A673 (cell line): Measurements from ENCODE around the gene SMARCA2. TPM values are rescaled to one million over a fixed set of nuclear protein-coding genes. Genes with fewer than 3 reads are reported as not detected.

ENCODE experiments used
- Bru-seq: library from RNA; stranded (reverse); fragments of 400-500 nt; gene quantifications from one replicate; lab custom pipeline; 2021; lab: Mats Ljungman, UMichigan
- BruChase-seq, 2 experiments: library from RNA; stranded (reverse); fragments of 400-500 nt; gene quantifications; one replicate each; lab custom pipeline; 2021; lab: Mats Ljungman, UMichigan
- BruUV-seq: library from RNA; stranded (reverse); fragments of 400-500 nt; replicated peaks from 2 replicates; lab custom pipeline; 2021; lab: Mats Ljungman, UMichigan
- CTCF ChIA-PET: fragments of 300-600 bp; sonication (Branson Sonifier 250); formaldehyde crosslinking; loops from one replicate; lab custom pipeline; 2022; ENCODE audit warnings: antibody characterized with exemption; lab: Charles Lee
- POLR2A ChIA-PET: fragments of 300-600 bp; sonication (Branson Sonifier 250); formaldehyde crosslinking; loops from one replicate; lab custom pipeline; 2022; ENCODE audit warnings: antibody characterized with exemption; ENCODE audit not compliant: low non-redundant PET; lab: Charles Lee
- DNase-seq: peaks from one replicate; pipeline ENCODE4 v3.0.0-alpha.2; 2015; ENCODE audit warnings: low spot score
- H3K27ac ChIP-seq: fragments of 200-600 bp; sonication (generic); 2 replicates; pipeline ENCODE4 v1.5.1; 2016; ENCODE audit warnings: mixed run types, low read depth, mild to moderate bottlenecking, mixed read lengths, antibody characterized with exemption, low read length; ENCODE audit not compliant: poor library complexity, severe bottlenecking
- H3K27me3 ChIP-seq: fragments of 200-600 bp; sonication (generic); replicated peaks from 2 replicates; pipeline ENCODE4 v1.6.1; 2017; ENCODE audit warnings: mixed run types, low read depth, mild to moderate bottlenecking, mixed read lengths, antibody characterized with exemption, low read length; ENCODE audit not compliant: insufficient read depth, poor library complexity
- H3K36me3 ChIP-seq: fragments of 200-600 bp; sonication (generic); 2 replicates; pipeline ENCODE4 v1.6.1; 2016; ENCODE audit warnings: mixed run types, mild to moderate bottlenecking, mixed read lengths, antibody characterized with exemption, low read length; ENCODE audit not compliant: insufficient read depth, poor library complexity, severe bottlenecking
- H3K4me1 ChIP-seq: fragments of 200-600 bp; sonication (generic); 2 replicates; pipeline ENCODE4 v1.6.1; 2017; ENCODE audit warnings: mixed run types, mild to moderate bottlenecking, mixed read lengths, antibody characterized with exemption, low read length; ENCODE audit not compliant: insufficient read depth, poor library complexity, severe bottlenecking
- H3K4me3 ChIP-seq: fragments of 200-600 bp; sonication (generic); 2 replicates; pipeline ENCODE4 v1.5.1; 2016; ENCODE audit warnings: low read depth, mixed run types, mild to moderate bottlenecking, mixed read lengths, low read length; ENCODE audit not compliant: poor library complexity, severe bottlenecking
- H3K9me3 ChIP-seq: fragments of 200-600 bp; sonication (generic); 2 replicates; pipeline ENCODE4 v1.6.1; 2016; ENCODE audit warnings: mixed run types, low read depth, mild to moderate bottlenecking, mixed read lengths, antibody characterized with exemption, low read length; ENCODE audit not compliant: poor library complexity, severe bottlenecking
- EZH2 ChIP-seq: fragments of 200-600 bp; sonication (generic); IDR thresholded peaks from 2 replicates; pipeline ENCODE4 v1.6.1; 2017; ENCODE audit warnings: borderline replicate concordance, low read depth, mild to moderate bottlenecking, mixed read lengths, antibody characterized with exemption, low read length; ENCODE audit not compliant: poor library complexity, severe bottlenecking
- intact Hi-C: fragments of 100-400 bp; cut with micrococcal nuclease; formaldehyde crosslinking; loops from one replicate; pipeline ENCODE4 v1.10.0; 2022; ENCODE audit not compliant: unreplicated experiment
- long read RNA-seq: library from polyadenylated mRNA; stranded (forward); transcript quantifications from one replicate; pipeline ENCODE4 v2.0.0, GENCODE V29; 2022
- total RNA-seq: library from RNA; stranded (reverse); gene quantifications from 2 replicates; pipeline ENCODE4 v1.2.3, GENCODE V29; 2021
- TF ChIP-seq, protein P1 (sequence below): fragments of 300-800, 200-600 bp; sonication (generic); conservative IDR thresholded peaks from 2 replicates; pipeline ENCODE4 v1.5.1; 2017; ENCODE audit warnings: low read depth, mild to moderate bottlenecking, antibody characterized with exemption, low read length, moderate library complexity, mixed read lengths

SMARCA2 gene
- total RNA-seq = 59.6 and 69.0 TPM in 2 replicates
- Bru-seq, nascent RNA = percentile 74 among the genes with signal in this experiment
- percentile 68 among the genes with signal in this experiment for BruChase-seq, experiment 1, labeled RNA remaining after a 2-hour chase
- percentile 63 among the genes with signal in this experiment for BruChase-seq, experiment 2, labeled RNA remaining after a 6-hour chase
- long read RNA-seq, full-length matches to known transcripts = 5 of 34 reads
- long read RNA-seq, partial matches to known transcripts = 13 of 34 reads
- long read RNA-seq, other reads (novel, unspliced or antisense) = 16 of 34 reads

DNA sequence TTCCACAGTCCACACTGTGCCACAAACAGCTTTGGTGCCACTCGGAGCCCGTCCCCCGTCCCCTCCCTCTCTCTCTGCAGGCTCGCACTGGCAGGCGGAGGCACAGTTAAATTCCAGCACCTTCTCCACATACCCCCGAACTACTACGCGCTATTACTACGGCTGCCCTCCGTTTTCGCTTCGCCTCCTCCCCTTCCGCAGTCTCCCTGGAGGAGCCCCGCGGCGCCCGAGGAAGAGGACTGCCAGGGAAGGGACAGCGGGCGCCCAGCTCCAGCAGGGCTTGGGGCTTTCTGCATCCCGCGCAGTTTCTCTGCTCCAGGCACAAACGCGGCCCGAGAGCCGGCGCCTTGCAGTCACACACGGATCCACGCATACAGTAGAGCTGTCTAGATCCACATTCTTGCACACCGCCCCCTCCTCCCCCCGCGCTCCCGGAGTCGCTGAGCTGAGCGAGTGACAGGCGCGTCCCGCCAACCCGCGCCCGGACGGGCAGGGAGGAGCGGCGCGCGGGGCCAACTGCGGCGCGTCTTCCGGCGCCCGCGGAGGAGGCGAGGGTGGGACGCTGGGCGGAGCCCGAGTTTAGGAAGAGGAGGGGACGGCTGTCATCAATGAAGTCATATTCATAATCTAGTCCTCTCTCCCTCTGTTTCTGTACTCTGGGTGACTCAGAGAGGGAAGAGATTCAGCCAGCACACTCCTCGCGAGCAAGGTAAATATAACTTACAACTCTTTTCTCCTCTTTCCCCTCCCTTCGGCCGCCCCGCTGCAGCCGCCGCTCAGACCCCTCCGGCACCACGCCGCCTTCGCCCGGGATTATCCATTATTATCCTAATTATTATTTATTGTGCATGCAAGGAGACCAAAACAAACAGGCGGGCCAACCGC, at the start of gene SMARCA2:
Gene SMARCA2 (plus strand): TSS at position 652 of the 885 bp plus-strand sequence. CDS start 13,676 bp downstream, outside the sequence.
- Histone ChIP-seq H3K27ac (peak within 1 kb of the TSS; percentile 84), H3K4me3 (peak within 1 kb of the TSS; percentile 85), H3K4me1 (peaks cover 12% of the 10 kb centered on the region), H3K9me3 (no peaks in the 10 kb centered on the region), H3K27me3 (no peaks in the 10 kb centered on the region), H3K36me3 (no peaks in the 10 kb centered on the region)
- no TSS peak for BruUV-seq
- ChIA-PET POLR2A (no interaction called here), CTCF (interaction anchor here (0.6 kb wide), 1 partner anchor 121 kb away, joined by 3 read pairs; no protein-coding TSS in a partner anchor)
- peak; percentile 99 for DNase-seq
- intact Hi-C loops = loop anchor here (5.0 to 10.0 kb wide), 4 partner anchors 72 to 200 kb away; no protein-coding TSS in a partner anchor
- TF ChIP-seq, protein P1, sequence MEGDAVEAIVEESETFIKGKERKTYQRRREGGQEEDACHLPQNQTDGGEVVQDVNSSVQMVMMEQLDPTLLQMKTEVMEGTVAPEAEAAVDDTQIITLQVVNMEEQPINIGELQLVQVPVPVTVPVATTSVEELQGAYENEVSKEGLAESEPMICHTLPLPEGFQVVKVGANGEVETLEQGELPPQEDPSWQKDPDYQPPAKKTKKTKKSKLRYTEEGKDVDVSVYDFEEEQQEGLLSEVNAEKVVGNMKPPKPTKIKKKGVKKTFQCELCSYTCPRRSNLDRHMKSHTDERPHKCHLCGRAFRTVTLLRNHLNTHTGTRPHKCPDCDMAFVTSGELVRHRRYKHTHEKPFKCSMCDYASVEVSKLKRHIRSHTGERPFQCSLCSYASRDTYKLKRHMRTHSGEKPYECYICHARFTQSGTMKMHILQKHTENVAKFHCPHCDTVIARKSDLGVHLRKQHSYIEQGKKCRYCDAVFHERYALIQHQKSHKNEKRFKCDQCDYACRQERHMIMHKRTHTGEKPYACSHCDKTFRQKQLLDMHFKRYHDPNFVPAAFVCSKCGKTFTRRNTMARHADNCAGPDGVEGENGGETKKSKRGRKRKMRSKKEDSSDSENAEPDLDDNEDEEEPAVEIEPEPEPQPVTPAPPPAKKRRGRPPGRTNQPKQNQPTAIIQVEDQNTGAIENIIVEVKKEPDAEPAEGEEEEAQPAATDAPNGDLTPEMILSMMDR = no peak
- no peak for TF ChIP-seq EZH2

DNA sequence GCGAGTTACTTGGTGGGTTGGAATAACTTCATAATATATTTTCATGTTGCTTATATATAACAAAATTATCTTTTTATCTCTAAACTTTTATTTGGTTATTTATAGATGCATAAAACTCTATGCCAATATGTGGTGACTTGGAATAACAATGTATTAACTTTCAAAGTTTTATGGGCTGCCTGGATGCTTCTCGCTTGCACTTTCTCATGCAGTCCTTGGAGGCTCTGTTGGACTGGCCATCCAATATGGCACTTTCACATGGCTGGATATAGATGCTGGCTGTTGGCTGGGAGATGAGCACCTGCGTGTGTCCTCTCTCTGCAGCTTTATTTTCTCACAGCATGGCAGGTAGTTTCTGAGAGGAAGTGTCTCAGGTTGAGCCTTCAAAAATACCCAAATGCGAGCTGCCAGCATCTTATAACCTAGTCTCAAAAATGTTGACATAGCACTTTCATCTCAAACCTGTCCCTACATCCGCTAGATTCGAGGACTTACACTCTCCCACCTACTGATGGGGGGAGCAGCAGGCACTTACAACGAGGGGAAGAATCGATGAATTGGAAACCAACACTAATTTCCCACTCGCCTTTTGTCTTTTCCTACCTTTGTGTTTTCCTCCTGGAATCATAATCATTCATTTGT, 48.3 kb upstream of the SMARCA2 start:
- intact Hi-C loops = no loop called here
- TF ChIP-seq, protein P1 = no peak
- no peak for TF ChIP-seq EZH2
- POLR2A ChIA-PET = no interaction called here

DNA sequence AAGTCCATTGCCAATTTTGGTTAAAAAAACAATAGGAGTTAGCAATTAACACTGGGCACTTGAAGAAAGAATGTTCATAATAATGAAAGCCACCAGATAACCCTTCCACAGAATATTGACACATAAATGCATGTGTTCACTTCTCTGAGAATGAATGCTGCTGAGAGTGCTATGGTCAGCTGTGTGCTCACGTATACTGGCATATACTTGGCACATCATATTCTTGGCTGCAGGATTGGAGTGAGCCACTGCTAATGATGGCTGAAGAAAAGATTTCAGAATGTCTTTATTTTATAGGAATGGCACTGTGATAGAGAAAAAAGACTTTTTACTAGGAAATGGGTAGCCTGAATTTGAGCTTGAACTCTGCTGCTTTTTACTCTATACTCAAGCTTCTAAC, 46.0 kb upstream of the SMARCA2 start:
- H3K27ac ChIP-seq = no peak overlapping the region
- DNase-seq = no peak
- H3K9me3 ChIP-seq = peaks cover 3% of the 10 kb centered on the region
- no TSS peak for BruUV-seq
- H3K4me3 ChIP-seq = no peak overlapping the region
- H3K4me1 ChIP-seq = no peaks in the 10 kb centered on the region
- no peaks in the 10 kb centered on the region for H3K27me3 ChIP-seq
- intact Hi-C loops = no loop called here
- CTCF ChIA-PET = no interaction called here
- H3K36me3 ChIP-seq = no peaks in the 10 kb centered on the region
- POLR2A ChIA-PET = no interaction called here
- TF ChIP-seq EZH2 = no peak
- TF ChIP-seq, protein P1 = no peak

More for the DNA sequence above, 48.3 kb upstream of the SMARCA2 start:
- CTCF ChIA-PET = no interaction called here
- Histone ChIP-seq H3K4me3 (no peak overlapping the region), H3K4me1 (peaks cover 8% of the 10 kb centered on the region), H3K9me3 (no peaks in the 10 kb centered on the region), H3K27me3 (no peaks in the 10 kb centered on the region), H3K27ac (no peak overlapping the region), H3K36me3 (no peaks in the 10 kb centered on the region)
- DNase-seq = no peak
- BruUV-seq = no TSS peak
